HG03432 (cell line): ENCODE results near the gene OCEL1.
"Not testable (repeated sequence)": the region's sequence is repeated elsewhere in the genome, so short reads cannot be mapped to it uniquely, and the experiment has no call there.

Experiments used
- ATAC-seq: cut with Tn5 transposase; IDR thresholded peaks from one replicate; pipeline ENCODE4 v1.9.1; 2021; ENCODE audit warnings: mild to moderate bottlenecking, moderate library complexity; ENCODE audit not compliant: unreplicated experiment

OCEL1 gene

GRCh38 chr19:17260842-17261325 lies 34.9 kb downstream of the OCEL1 start:
- ATAC-seq = peak; percentile 78

GRCh38 chr19:17262557-17262956 lies 36.5 kb downstream of the OCEL1 start:
- no peak for ATAC-seq

- ATAC-seq = no peak
Observed at GRCh38 chr19:17263712-17264640, 38.0 kb downstream of the OCEL1 start.

- no peak for ATAC-seq
Observed at GRCh38 chr19:17264641-17264979, 38.6 kb downstream of the OCEL1 start, which contains the start of gene USHBP1. Gene USHBP1 (minus strand): TSS chr19:17264745. CDS start chr19:17264299, 446 bp downstream.

GRCh38 chr19:17266026-17266425 lies 40.0 kb downstream of the OCEL1 start:
- no peak for ATAC-seq

- ATAC-seq = no peak
Observed at GRCh38 chr19:17266589-17266974, 40.6 kb downstream of the OCEL1 start.

- ATAC-seq = peak; percentile 92
Observed at GRCh38 chr19:17266975-17267788, 41.2 kb downstream of the OCEL1 start, which contains the start of gene BABAM1. Gene BABAM1 (plus strand): TSS chr19:17267443. CDS start chr19:17268807, 1,364 bp downstream.

- ATAC-seq = no peak
Observed at GRCh38 chr19:17268754-17269153, 42.7 kb downstream of the OCEL1 start.

GRCh38 chr19:17274892-17275291 lies 48.9 kb downstream of the OCEL1 start:
- not testable (repeated sequence) for ATAC-seq

GRCh38 chr19:17275441-17276175 lies 49.6 kb downstream of the OCEL1 start:
- ATAC-seq = no peak
